HG03442 (cell line): Measurements from ENCODE around the gene COL25A1.
"Not testable (repeated sequence)": the region's sequence is repeated elsewhere in the genome, so short reads cannot be mapped to it uniquely, and the experiment has no call there.

Experiments
- ATAC-seq: cut with Tn5 transposase; IDR thresholded peaks from one replicate; pipeline ENCODE4 v1.9.1; 2021; ENCODE audit warnings: mild to moderate bottlenecking, moderate library complexity; ENCODE audit not compliant: unreplicated experiment

The COL25A1 gene

DNA sequence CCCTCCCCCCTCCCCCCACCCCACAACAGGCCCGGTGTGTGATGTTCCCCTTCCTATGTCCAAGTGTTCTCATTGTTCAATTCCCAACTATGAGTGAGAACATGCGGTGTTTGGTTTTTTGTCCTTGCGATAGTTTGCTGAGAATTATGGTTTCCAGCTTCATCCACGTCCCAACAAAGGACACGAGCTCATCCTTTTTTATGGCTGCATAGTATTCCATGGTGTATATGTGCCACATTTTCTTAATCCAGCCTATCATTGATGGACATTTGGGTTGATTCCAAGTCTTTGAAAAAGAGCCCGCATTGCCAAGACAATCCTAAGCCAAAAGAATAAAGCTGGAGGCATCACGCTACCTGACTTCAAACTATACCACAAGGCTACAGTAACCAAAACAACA lies 231.8 kb downstream of the COL25A1 start:
- ATAC-seq: not testable (repeated sequence)

DNA sequence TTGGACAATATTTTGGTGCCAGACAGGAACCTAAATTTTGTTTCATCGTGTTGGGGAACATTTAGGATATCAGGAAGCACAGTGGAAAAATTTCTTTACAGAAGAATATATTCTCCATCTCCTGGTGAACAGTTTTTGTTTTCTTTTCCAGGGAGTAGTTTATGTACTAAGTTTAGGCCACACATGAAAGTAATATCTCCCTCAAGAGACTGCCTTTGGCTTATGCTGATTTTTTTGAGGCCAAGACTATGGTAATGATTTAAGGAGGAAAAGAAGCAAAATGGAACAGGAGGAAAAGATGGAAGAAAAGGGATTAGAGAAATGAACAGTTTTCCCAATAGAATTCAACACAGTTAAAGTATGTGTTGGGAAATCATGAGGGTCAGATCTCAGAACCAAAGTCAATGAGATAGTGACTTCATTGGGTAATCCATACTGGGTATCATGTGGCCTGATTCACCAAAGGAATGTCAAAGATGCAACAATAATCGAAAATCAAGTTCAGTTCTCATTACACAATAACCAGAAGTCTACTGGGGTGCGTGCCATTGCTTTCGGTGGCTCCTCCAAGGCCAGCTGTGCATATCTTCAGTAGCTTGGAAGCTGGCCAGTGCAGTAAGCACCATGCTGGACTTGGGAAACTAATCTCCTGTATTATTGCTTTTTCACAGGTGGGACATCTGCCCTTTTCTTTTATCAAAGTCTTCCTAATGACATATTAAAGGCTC lies 234.8 kb downstream of the COL25A1 start:
- no peak for ATAC-seq

DNA sequence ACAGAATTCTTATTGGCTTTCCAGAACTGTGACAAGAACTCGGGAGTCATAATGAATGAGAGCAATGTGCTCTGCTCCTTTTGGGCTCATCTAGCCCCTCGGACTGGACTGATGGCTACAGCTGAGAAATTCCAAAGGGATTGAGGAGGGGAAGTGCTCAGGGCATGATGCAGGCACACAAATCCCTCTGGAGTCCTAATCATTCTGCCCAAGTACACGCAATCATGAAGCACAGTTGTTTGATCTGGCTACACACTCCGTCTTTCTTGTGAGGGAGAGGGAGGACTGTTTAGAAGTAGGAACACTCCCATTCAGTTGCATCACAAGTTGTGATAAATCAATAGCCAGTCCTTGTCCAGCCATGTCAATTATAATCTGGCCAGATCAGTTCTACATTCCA lies 237.5 kb downstream of the COL25A1 start:
- ATAC-seq: no peak

DNA sequence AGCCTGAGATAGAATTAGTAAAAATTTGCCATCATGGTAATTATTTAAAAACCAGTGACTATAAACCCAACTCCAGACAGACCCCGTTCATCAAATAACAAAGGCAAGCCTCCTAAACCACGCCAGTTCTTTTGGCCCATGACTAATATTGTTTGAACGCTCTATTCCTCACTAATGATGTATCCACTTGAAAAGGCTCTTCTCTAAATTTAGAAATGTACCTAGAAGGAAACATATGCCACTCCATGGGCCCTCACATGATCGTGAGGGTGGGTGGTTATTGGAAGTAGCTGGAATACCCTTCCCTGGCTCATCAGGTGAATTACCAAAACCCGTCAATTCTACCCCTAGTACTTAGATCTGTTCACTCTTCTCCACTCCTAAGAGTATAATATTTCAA lies 249.2 kb downstream of the COL25A1 start:
- no peak for ATAC-seq

DNA sequence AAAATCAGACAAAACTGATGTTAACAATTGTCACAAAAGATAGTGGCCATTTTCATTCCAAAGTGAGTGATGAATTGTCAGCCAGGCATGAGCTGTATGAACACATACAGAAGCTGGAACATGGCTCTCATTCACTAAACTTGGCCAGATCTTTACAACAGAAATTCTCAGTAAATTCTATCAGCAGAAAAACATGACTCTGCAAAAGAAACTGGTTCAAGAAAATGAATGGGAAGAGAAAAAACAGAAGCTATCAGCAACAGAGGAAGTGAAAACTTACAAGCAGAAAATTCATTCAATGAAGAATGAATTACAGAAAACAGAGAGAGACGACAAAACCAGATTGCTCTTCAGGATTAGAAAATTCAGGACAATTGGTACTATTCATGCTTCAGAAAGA lies 249.6 kb downstream of the COL25A1 start:
- ATAC-seq: no peak

DNA sequence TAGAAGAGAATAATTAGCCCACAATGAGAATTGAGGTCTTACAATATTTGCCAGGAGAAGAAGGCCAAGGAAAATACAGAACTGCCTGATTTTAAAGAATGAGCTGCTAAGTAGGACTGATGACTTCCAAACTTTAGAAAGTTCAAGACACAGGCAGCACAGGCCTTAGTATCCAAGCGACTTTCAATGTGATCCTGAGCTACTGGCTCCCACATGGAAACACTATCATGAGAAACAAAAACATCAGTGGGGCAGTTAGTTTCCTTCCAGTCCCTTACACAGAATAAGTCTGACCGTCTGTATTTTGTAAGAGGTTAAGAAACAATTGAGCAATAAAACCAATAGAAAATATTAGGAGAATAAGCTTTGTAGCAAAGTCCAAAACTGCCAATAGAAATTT lies 251.4 kb downstream of the COL25A1 start:
- no peak for ATAC-seq

DNA sequence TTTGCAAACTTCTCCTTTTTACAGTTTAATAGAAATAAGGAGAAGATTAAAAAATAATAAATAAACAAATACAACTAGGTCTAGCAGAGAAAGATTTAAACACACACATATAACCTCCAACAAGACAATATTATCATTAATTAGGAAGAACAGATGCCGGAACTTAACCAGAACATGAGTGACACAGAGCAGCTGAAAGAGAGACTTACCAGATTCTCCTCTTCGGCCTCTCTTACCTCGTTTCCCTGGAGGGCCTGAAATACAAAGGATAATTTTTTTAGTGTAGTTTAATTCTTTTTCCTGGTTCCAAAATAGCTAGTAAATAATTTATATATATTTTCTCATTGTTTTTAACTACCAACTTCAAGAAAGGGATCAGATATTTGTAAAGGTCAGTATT lies 252.5 kb downstream of the COL25A1 start:
- ATAC-seq: no peak

DNA sequence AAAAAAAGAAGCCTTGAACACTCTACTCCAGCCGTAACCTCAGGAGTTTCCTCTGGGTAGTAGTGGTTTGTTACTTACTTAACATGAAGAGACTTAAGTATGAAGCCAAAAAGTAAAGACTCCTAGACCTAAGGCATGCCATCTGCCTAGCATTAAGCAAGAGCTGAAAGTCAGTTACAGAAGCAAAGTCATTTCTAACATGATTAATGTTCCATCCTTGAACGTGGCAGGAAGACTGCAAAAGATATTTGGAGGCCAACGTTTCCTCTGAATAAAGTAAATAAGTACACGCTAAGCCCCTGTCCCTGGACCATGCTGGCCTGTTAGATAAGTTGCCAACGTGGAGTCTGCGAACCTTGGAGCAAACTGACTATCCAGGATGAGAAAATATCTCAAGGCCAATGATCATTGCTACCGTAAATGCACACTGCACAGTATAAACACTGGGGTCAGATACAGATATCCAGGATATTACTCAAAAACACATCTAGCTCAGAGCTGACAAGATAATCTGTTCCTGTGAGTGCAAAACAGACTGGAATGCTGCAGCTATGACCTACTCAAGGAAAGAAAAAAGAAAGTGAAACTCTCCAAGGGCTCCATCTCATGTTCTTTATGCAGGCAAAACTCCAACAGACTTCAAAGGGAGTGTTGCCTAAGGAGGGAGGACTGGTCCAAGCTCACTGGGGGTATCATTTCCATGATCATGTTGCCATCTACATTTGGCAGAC lies 255.8 kb downstream of the COL25A1 start:
- ATAC-seq: no peak

DNA sequence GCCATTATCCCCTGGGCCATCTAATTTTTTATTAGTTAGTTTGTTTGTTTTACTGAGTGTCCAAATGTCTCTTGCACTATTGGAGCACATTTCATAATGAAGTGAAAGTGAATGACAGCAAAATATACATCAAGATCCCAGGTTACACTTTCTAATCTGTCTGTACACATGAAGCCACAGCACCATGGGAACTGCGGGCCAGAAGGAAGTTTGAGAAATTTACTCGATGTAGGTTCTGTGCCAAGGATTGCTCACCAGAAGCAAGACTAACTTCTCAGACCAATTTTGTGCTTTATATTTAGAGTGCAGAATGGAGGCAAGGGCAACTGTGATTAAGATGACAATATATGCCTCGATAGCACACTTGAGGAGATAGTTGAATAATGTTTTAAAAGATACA lies 258.0 kb downstream of the COL25A1 start:
- no peak for ATAC-seq

DNA sequence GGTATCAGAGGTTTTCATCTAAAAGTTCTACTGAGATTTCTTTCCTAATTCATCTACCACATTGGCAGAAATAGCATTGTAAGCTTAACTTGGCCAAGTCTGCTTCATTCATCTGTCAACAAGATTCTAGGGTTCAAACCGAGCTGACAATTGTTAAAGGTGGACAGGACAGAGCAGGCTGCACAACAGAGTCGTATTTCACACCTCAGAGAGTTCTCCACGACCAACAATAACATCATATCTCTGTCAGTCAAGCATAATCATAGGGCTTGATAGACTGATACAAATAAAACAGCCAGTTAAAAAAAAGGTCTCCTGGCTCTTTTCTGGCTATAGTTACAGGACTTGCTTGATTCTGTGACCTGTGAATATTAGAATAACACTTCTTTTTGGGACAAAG lies 259.2 kb downstream of the COL25A1 start:
- ATAC-seq: no peak

DNA sequence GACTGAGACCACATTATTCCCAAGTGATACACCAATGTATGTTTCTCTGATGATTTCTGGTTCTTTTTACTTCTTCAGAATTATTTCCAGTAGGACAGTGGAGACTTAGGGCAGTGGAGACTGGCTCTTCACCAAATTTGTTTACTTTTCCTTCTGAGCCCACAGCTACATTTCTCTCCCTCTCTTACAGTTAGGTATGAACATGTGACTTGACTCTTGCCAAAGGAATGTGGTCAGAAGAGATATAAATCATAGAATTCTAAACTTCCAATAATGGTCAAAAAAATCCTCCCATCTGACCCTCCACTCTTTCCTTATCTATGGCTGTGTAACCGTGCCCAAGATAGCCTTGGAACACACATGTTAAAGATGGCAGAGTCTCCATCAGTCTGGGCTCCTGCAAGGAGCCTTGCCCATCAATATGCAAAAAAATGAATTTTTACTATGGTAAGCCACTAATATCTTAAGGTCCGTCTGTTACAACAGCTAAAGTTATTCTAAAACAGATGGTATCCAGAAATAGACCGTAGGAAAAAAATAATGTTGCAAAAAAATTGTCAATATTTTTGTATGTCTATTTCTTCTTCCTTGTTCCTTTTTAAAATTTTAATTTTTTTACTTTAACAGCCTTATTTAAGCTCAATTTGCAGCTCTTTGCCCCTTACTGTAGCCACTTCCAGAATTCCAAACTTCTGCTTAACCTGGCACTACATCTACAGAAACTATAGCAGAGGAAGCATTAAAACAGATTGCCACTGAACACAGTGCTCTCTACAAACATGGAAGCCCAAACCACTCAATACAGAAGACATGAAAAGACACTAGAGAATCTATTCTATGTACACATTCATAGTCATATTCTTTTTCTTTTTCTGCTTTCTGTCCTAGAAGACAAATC lies 260.7 kb downstream of the COL25A1 start:
- ATAC-seq: no peak

DNA sequence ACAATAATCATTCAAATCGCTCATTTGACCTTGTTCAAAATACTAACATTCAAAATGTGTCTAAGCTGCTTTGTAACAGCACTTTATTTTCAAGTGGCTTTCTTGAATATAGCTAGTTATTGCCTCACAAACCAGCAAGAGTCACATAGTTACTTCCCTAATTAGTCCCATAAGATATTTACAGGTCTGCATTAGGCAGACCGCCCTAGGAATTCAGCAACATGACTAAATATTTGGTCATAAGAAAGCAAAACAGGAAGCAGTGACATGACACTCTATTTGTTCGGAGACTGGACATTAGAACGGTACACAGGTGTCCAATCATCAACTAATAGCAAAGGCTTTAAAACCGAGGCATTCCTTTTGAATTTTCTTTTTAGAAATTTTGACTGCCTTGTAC lies 262.0 kb downstream of the COL25A1 start:
- no peak for ATAC-seq

DNA sequence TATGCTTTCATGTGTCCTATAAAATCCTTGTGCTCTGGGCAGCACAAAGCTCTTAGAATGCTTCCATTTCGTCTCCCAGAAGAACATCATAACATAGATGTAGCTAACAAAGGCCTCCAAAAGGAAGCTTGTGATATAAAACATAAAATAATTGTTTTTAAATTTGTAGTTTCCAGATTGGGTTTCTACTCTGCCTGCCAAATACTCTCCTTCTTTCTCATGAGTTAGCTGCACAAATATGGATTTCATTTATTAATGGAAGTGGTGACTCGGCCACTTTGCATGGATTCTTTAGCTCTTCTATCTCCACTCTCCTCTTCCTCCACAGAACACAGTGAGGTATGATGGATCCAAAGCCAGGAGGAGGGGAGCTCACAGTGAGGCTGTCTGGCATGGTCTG lies 265.4 kb downstream of the COL25A1 start:
- ATAC-seq: no peak

DNA sequence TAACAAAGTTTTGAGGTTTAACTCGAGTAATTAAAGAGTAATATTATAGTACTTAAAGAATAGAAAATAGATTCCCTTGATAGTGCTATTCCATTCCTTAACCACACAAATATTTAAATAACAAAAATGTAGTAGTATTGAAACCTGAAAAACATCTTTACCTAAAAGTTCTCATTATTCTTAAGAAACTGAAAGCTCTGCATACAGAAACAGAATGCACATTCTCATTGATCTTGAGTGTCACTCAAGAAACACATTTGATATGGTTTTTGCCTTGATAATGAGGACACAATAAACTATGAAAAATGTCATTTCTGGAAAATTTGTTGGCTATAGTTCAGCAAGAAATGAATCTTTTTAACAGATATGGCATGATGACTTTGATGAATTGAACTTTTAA lies 268.5 kb downstream of the COL25A1 start:
- ATAC-seq: no peak

DNA sequence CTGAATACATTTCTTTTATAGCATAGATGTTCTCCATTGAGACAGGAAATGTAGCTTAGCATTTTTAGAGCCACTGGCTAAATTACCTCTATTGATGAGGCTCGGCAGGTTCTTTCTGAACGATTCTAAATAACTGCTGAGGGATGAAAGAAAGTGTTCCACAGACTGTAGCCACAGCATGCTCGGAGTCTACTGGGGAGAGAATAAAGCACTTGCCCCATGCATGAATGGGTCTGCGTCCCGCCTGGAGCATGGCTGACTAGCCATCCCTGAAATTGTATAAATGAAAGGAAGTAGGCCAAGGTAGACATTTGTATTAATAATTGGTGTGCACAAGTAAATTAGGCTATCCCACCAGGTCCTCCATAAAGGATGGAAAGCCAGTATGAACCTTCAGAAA lies 269.8 kb downstream of the COL25A1 start:
- no peak for ATAC-seq

DNA sequence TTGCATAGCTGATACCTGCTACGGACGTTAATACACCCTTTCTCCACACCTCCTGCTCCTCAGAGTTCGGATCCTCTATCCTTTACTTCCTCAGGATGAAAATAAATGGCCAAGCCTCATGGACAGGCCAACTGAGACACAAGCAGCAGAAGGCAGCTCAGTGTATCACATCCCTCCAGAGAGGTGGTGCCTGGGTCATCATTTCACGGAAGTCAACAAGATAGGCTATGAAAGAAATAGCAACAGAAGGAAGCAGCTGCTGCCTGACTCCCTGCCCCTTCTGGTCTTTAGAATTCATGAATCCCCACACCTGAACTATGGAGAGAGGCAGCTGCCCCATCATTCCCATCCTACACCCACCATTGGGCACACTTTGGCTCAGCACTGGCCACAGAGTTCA lies 272.5 kb downstream of the COL25A1 start:
- ATAC-seq: no peak

DNA sequence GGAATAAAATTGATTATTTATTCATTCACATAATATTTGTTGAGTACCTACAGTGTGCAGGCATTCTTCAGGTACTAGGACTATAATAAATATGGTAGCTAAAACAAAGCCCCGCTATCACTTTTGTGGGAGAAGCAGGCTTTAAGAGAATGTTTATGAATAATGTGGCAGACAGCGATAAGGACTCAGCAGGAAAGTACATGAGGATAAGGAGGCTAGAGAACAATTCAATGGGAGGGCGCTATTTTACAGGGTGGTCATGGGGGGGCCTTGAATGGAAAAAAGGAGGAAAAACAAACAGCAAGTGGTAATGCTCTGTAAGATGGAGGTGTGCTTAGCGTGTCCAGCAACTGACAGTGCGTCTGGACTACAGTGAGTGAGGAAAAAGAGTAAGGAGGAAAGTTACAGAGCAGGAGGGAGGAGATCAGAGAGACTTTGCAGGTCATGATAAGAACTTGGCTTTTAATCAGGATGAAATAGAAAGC lies 275.4 kb downstream of the COL25A1 start:
- no peak for ATAC-seq

DNA sequence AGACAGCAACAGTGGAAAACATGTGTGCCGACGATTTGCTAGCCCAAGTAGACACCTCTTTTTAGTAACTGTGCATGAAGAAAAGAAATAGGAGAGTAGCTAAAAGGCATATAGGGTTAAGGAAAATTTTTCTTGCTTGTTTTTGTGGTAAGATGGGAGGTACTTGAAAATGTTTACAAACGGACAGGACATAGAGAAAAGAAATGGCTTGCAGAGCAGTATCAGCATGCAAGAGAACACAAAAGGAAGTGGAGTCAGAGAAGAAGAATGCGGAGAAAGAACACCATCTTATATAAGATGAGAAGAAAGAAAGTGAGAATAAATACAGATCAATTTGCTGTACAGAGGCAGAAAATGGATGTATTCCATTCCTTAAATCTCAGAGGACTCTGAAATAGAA lies 275.9 kb downstream of the COL25A1 start:
- no peak for ATAC-seq

DNA sequence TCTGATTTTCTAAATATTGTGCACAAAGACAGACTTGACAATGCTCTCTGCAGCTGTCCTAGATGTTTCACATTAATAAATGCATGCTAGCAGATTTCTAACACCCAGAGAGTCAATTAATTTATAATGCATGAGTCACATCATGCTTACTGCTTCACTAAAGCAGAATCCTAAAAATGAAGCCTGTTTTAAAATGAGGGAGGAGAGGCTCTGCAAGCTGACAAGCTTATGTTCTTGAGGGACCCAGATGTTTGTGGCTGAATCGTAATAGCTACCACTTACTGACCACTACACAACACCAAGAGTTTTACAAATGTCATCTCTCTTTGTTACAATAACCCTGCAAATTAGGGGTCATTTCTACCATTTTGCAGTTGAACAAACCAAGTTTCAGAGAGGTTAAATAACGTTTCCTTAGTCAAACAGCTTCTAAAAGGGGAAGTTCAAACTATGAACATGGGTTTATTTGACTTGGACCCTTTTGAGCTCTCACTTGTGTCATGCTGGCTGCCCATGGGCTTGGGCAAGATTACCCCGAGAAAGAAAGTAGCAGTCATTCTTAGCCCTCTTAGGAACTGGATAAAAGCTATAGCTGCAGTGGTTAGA lies 276.9 kb downstream of the COL25A1 start:
- no peak for ATAC-seq

DNA sequence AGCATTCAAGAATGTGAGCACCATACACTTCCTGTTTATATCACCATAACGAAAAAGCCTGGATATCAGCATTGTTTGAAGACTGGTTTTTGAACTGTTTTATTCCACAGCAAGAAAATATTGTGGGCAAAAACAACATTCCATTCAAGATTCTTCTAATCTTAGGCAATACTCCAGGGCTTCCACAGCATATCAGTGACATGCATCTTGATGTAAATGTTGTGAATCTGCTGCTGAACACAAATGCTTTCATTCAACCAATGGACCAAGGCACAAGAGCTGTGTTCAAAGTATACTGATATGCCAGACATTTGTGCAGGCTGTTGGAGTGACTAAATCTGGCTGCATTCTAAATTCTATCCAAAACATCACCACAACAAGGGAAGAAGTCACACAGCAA lies 279.5 kb downstream of the COL25A1 start:
- ATAC-seq: no peak

DNA sequence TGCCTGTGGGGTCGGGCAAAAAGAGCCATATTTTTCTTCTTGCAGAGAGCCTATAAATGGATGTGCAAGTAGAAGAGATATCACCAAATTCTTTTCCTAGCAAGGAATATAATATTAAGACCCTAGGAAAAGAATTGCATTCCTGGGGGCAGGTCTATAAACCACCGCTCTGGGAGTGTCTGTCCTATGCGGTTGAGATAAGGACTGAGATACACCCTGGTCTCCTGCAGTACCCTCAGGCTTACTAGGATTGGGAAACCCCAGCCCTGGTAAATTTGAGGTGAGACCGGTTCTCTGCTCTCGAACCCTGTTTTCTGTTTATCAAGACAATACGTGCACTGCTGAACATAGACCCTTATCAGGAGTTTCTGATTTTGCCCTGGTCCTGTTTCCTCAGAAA lies 280.8 kb downstream of the COL25A1 start:
- ATAC-seq: not testable (repeated sequence)
